Measurements from ENCODE around the gene TTLL6. TPM values are rescaled to one million over a fixed set of nuclear protein-coding genes. Genes with fewer than 3 reads are reported as not detected.

Gene TTLL6
- total and polyA plus RNA-seq, 2 of the 8 experiments (the other 6 are each of a cell fraction or from before 2014, with no cell fraction given): 2.6 to 4.3 TPM

- Histone ChIP-seq H2BK12ac (ENCODE audit: low read depth, low read length) (no peak overlapping the region; the same call in 1 of the 2 replicates), H3K9me3 (ENCODE audit: insufficient read depth in 2 of 2, low read depth in 1 of 2, low read length in 1 of 2) (no peaks in the 10 kb centered on the region), H3K23ac (ENCODE audit: insufficient read length) (no peak overlapping the region), H3K27ac (ENCODE audit: low read depth, low read length) (no peak overlapping the region), H2BK120ac (replicated peaks; ENCODE audit: low read depth, low read length) (no peak overlapping the region), H2BK20ac (ENCODE audit: low read length) (no peak overlapping the region), H2BK15ac (ENCODE audit: low read length) (no peak overlapping the region), H3K18ac (ENCODE audit: extremely low read depth, low read length) (no peak overlapping the region), H4K91ac (replicated peaks; ENCODE audit: insufficient read length, low read length) (no peak overlapping the region), H2AK5ac (ENCODE audit: low read depth, low read length) (no peak overlapping the region), H3K56ac (replicated peaks; ENCODE audit: insufficient read length, low read depth, low read length) (no peak overlapping the region), H3K14ac (ENCODE audit: insufficient read length) (no peak overlapping the region), H3K79me2 (ENCODE audit: control insufficient read depth in 1 of 2, insufficient read depth in 2 of 2, low read length in 2 of 2) (no peaks in the 10 kb centered on the region), H4K8ac (ENCODE audit: extremely low read depth, insufficient read depth, low read length) (no peak overlapping the region), H3K27me3 (replicated peaks in 1 of 4; ENCODE audit: control insufficient read depth in 3 of 4, extremely low read depth in 1 of 4, insufficient read depth in 3 of 4, low read length in 3 of 4) (no peaks in the 10 kb centered on the region), H3K4me1 (replicated peaks in 1 of 4; ENCODE audit: control insufficient read depth in 3 of 4, insufficient read depth in 4 of 4, low read length in 3 of 4) (peaks cover 0 to 4% (median 0%) of the 10 kb centered on the region in 4 experiments; a peak in 2 of 7 replicates), H2AFZ (ENCODE audit: low read length) (peak overlapping the region; percentile 31), H3K4me3 (ENCODE audit: extremely low read depth in 1 of 4, insufficient read depth in 2 of 4, low read depth in 3 of 4, low read length in 4 of 4) (peak overlapping the region; percentile 50 to 96 (median 76)), H4K20me1 (replicated peaks in 1 of 2; ENCODE audit: control insufficient read depth in 1 of 2, insufficient read depth in 2 of 2, low read length in 2 of 2) (no peaks in the 10 kb centered on the region), H3K4ac (replicated peaks; ENCODE audit: insufficient read length, low read depth, low read length) (no peak overlapping the region), H2BK5ac (ENCODE audit: low read depth, low read length) (0 out of 2 replicates have a peak overlapping the region, but pooled peaks have one; percentile 57), H3K9ac (replicated peaks in 1 of 4; ENCODE audit: extremely low read depth in 1 of 4, low read depth in 3 of 4, low read length in 3 of 4) (peak overlapping the region in 1 of 4 experiments; percentile 6; a peak in 2 of 7 replicates), H3K79me1 (ENCODE audit: low read depth, low read length) (no peaks in the 10 kb centered on the region), H4K5ac (ENCODE audit: insufficient read length, low read depth, low read length) (no peak overlapping the region), H3K23me2 (ENCODE audit: low read depth, low read length) (peaks cover 3% of the 10 kb centered on the region; the same call in 1 of the 2 replicates), H3K4me2 (ENCODE audit: insufficient read depth in 1 of 2, low read depth in 2 of 2, low read length in 2 of 2) (peak overlapping the region; percentile 74 to 79), H3K36me3 (ENCODE audit: control insufficient read depth in 2 of 4, insufficient read depth in 4 of 4, low read length in 3 of 4) (no peaks in the 10 kb centered on the region)
- ChIA-PET POLR2A (ENCODE audit: partially characterized antibody) (interaction anchor here (1.0 to 2.5 kb wide), 4 partner anchors 13 to 72 kb away, joined by 3 to 16 read pairs (median 4); partner anchors contain the start of gene TTLL6), CTCF (ENCODE audit: partially characterized antibody) (interaction anchor here (1.4 to 88.5 kb wide), 5 partner anchors 19 to 153 kb away, joined by 4 to 2590 read pairs (median 7); partner anchors contain the start of gene ATP5MC1)
- 21% methylated on average over 8 of the region's 8 CpGs; no CpG with 5 or more reads in 1 of the 2 experiments for WGBS, 2 experiments (ENCODE audit: extremely low coverage in 1 of 2, insufficient coverage in 1 of 2, insufficient read length in 1 of 2, insufficient replicate concordance in 2 of 2, low coverage in 1 of 2, low lambda C conversion rate in 2 of 2, missing lambda C conversion rate in 1 of 2)
- no peak for FAIRE-seq
- DNase-seq (ENCODE audit: low read depth in 1 of 2, low spot score in 2 of 2): no peak
- TF ChIP-seq, protein P1, sequence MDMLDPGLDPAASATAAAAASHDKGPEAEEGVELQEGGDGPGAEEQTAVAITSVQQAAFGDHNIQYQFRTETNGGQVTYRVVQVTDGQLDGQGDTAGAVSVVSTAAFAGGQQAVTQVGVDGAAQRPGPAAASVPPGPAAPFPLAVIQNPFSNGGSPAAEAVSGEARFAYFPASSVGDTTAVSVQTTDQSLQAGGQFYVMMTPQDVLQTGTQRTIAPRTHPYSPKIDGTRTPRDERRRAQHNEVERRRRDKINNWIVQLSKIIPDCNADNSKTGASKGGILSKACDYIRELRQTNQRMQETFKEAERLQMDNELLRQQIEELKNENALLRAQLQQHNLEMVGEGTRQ (IDR thresholded peaks at IDR 0.05; ENCODE audit: low read length): no peak
- no peak for TF ChIP-seq HDAC6 (IDR thresholded peaks at IDR 0.05; ENCODE audit: low read depth, low read length)
- TF ChIP-seq KDM4A (IDR thresholded peaks at IDR 0.05; ENCODE audit: low read depth, low read length, severe bottlenecking): no peak
- TF ChIP-seq SUZ12 (IDR thresholded peaks at IDR 0.05; ENCODE audit: low read length): no peak
- no peak for TF ChIP-seq YY1 (IDR thresholded peaks at IDR 0.05; ENCODE audit: low read depth, low read length)
- TF ChIP-seq SP4 (IDR thresholded peaks at IDR 0.05; ENCODE audit: low read length): no peak
- TF ChIP-seq RXRA (IDR thresholded peaks at IDR 0.05; ENCODE audit: insufficient read depth, low read depth, low read length): no peak
- TF ChIP-seq CBX8 (IDR thresholded peaks at IDR 0.05; ENCODE audit: borderline replicate concordance, low read depth, low read length): no peak
- TF ChIP-seq, protein P2, sequence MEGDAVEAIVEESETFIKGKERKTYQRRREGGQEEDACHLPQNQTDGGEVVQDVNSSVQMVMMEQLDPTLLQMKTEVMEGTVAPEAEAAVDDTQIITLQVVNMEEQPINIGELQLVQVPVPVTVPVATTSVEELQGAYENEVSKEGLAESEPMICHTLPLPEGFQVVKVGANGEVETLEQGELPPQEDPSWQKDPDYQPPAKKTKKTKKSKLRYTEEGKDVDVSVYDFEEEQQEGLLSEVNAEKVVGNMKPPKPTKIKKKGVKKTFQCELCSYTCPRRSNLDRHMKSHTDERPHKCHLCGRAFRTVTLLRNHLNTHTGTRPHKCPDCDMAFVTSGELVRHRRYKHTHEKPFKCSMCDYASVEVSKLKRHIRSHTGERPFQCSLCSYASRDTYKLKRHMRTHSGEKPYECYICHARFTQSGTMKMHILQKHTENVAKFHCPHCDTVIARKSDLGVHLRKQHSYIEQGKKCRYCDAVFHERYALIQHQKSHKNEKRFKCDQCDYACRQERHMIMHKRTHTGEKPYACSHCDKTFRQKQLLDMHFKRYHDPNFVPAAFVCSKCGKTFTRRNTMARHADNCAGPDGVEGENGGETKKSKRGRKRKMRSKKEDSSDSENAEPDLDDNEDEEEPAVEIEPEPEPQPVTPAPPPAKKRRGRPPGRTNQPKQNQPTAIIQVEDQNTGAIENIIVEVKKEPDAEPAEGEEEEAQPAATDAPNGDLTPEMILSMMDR (IDR thresholded peaks at IDR 0.05; ENCODE audit: control extremely low read depth in 1 of 3, insufficient read depth in 1 of 3, low read depth in 1 of 3, low read length in 3 of 3): no peak
- TF ChIP-seq KDM1A (IDR thresholded peaks at IDR 0.05; ENCODE audit: borderline replicate concordance, low read length): no peak
These were observed 14.5 kb upstream of the TTLL6 start for GRCh38 chr17:48831549-48831883.
